Cardiac muscle cell (in vitro differentiated cells and primary cell): ENCODE data around the gene ZC2HC1C. TPM values are rescaled to one million over a fixed set of nuclear protein-coding genes. Genes with fewer than 3 reads are reported as not detected.
"Not testable (repeated sequence)": the region's sequence is repeated elsewhere in the genome, so short reads cannot be mapped to it uniquely, and the experiment has no call there.

Experiments
- DNase-seq, 2 donors: peaks; one replicate each; pipeline versions ENCODE4 v3.0.0 to v3.0.0-alpha.2; 2010 to 2017; ENCODE audit warnings: low read depth in 1 of 2, low spot score in 1 of 2
- H3K27ac ChIP-seq: fragments of 200-600 bp; sonication (generic); 2 replicates; pipeline ENCODE4 v1.5.1; 2016
- H3K27me3 ChIP-seq: fragments of 200-600 bp; sonication (generic); 2 replicates; pipeline ENCODE4 v1.6.0; 2016; ENCODE audit warnings: control low read depth
- H3K36me3 ChIP-seq: fragments of 200-600 bp; sonication (generic); 2 replicates; pipeline ENCODE4 v1.5.1; 2016; ENCODE audit warnings: control low read depth
- H3K4me1 ChIP-seq: fragments of 200-600 bp; sonication (generic); 2 replicates; pipeline ENCODE4 v1.8.1; 2017; ENCODE audit warnings: low read depth, mild to moderate bottlenecking, mixed run types
- H3K4me3 ChIP-seq: fragments of 200-600 bp; sonication (generic); 2 replicates; pipeline ENCODE4 v1.5.1; 2016; ENCODE audit warnings: mild to moderate bottlenecking
- H3K9me3 ChIP-seq: fragments of 200-600 bp; sonication (generic); 2 replicates; pipeline ENCODE4 v1.5.1; 2017; ENCODE audit warnings: low read depth, mild to moderate bottlenecking, control low read depth
- polyA plus RNA-seq: library from polyadenylated mRNA; unstranded; fragments of >200 nt; fragmentation: Nextera tagmentation; extraction: Ambion mirVana; gene quantifications from 2 replicates; pipeline ENCODE4 v1.2.1, GENCODE V29; 2016
- total RNA-seq: library from RNA; depleted of rRNA; stranded (reverse); fragments of >200 nt; gene quantifications from 2 replicates; pipeline ENCODE4 v1.2.3, GENCODE V29; 2016
- TF ChIP-seq, protein P1 (sequence below): IDR thresholded peaks from 2 replicates; pipeline ENCODE4 v1.5.1; 2012; ENCODE audit warnings: low read depth, mild to moderate bottlenecking, low read length

The ZC2HC1C gene
- total and polyA plus RNA-seq, 2 experiments from 2014 or later, result 7.7 to 8.2 TPM

DNA sequence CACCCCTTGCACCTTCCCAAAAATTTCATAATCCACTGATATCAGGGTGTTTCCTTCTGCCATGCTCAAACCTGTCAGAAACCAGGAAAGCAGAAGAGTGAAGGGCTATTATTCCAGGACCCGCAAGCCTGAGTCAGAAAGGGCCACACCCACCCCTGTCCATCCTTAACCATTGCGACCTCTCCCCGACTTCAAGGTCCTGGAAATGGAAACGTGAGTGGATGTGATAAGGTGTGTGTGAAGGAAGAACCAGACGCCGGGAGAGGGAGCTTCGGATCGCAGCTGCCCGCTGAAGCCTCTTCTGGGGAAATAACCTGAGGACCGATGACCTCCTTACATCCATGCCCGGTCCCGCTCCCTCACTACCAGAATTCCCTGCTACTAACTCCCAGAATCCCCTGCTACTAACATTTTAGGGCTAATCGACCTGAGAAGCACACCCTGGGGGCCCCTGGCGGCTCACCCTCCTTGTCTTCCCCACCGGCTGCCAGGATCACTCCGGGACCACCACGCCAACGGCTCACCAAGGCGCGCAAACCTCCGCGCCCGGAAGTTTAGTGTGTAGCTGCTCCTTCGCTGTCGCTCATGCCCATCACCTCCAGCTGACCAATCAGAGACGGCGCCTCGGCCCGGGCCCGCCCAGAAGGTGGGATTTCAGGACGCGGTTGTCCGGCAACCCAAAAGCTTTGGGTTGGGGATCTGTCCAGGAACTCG lies 5.8 kb upstream of the ZC2HC1C start, which contains the start of gene ACYP1:
Gene ACYP1 (minus strand): TSS at position 534 of the 714 bp plus-strand sequence. CDS start 471 bp downstream, at position 63.
- peak within 1 kb of the TSS; percentile 33 for H3K27ac ChIP-seq
- TF ChIP-seq, protein P1, sequence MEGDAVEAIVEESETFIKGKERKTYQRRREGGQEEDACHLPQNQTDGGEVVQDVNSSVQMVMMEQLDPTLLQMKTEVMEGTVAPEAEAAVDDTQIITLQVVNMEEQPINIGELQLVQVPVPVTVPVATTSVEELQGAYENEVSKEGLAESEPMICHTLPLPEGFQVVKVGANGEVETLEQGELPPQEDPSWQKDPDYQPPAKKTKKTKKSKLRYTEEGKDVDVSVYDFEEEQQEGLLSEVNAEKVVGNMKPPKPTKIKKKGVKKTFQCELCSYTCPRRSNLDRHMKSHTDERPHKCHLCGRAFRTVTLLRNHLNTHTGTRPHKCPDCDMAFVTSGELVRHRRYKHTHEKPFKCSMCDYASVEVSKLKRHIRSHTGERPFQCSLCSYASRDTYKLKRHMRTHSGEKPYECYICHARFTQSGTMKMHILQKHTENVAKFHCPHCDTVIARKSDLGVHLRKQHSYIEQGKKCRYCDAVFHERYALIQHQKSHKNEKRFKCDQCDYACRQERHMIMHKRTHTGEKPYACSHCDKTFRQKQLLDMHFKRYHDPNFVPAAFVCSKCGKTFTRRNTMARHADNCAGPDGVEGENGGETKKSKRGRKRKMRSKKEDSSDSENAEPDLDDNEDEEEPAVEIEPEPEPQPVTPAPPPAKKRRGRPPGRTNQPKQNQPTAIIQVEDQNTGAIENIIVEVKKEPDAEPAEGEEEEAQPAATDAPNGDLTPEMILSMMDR, result no peak
- peak within 1 kb of the TSS; percentile 62 for H3K4me3 ChIP-seq

DNA sequence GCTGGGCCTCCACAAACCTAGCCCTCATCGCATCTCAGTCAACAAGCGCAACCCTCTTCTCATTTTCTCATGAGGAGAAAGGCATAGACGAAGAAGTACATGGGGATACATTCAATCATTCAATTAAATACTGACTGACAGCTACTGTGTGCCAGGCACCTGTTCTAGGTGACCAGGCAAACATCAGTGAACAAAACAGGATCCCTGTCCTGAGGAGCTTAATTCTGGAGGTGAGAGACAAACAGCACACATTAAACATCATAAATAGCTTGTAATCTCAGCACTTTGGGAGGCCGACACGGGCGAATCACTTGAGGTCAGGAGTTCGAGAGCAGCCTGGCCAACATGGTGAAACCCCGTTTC lies 5.3 kb upstream of the ZC2HC1C start:
- H3K27me3 ChIP-seq, result no peaks in the 10 kb centered on the region
- TF ChIP-seq, protein P1, result no peak
- no peaks in the 10 kb centered on the region for H3K9me3 ChIP-seq
- DNase-seq, result no peak
- H3K27ac ChIP-seq, result no peak overlapping the region
- H3K36me3 ChIP-seq, result no peaks in the 10 kb centered on the region
- peak overlapping the region; percentile 62 for H3K4me3 ChIP-seq
- H3K4me1 ChIP-seq, result peaks cover 12% of the 10 kb centered on the region

More for the DNA sequence above, 5.8 kb upstream of the ZC2HC1C start, which contains the start of gene ACYP1:
- Histone ChIP-seq H3K9me3 (no peaks in the 10 kb centered on the region), H3K4me1 (peaks cover 12% of the 10 kb centered on the region), H3K36me3 (no peaks in the 10 kb centered on the region), H3K27me3 (no peaks in the 10 kb centered on the region)
- DNase-seq, result peak; percentile 91

DNA sequence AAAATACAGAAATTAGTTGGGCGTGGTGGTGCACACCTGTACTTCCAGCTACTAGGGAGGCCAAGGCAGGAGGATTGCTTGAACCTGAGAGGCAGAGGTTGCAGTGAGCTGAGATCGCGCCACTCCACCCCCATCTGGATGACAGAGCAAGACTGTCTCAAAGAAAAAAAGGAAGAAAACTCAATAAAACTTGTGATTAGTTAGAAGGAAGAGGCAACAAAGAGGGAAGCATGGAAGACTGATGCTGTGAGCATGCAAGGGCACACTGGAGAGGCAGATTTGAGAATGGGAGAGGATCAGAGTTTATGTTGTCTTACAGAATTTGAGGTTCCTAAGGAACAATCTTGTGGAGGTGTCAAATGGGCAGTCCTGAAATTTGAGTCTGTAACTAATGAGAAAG lies 2.8 kb upstream of the ZC2HC1C start:
- H3K36me3 ChIP-seq, result no peaks in the 10 kb centered on the region
- no peak overlapping the region for H3K4me3 ChIP-seq
- no peak overlapping the region for H3K27ac ChIP-seq
- H3K4me1 ChIP-seq, result peaks cover 17% of the 10 kb centered on the region
- TF ChIP-seq, protein P1, result no peak
- no peaks in the 10 kb centered on the region for H3K27me3 ChIP-seq
- DNase-seq, result no peak
- no peaks in the 10 kb centered on the region for H3K9me3 ChIP-seq

DNA sequence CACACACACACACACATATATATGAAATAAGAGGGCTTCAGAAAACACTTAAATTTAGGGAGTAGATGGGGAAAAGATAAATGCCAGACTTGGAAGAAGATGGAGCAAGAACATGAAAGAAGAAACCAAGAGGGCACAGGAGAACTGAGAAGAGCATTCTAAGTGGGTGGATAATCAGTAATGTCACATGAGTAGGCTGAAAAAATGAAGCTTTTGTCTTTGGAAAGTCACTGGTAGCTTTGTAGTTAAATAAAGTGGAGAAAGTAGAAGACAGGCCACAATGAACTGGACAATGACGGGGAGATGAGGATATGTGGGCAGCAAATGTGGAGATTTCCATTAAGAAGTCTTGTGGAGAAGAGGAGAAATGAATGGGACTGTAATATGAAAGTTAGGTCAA lies 2.2 kb upstream of the ZC2HC1C start:
- H3K9me3 ChIP-seq, result no peaks in the 10 kb centered on the region
- H3K27ac ChIP-seq, result no peak overlapping the region
- H3K36me3 ChIP-seq, result no peaks in the 10 kb centered on the region
- TF ChIP-seq, protein P1, result no peak
- DNase-seq, result no peak
- no peaks in the 10 kb centered on the region for H3K27me3 ChIP-seq
- no peak overlapping the region for H3K4me3 ChIP-seq
- peaks cover 17% of the 10 kb centered on the region for H3K4me1 ChIP-seq

DNA sequence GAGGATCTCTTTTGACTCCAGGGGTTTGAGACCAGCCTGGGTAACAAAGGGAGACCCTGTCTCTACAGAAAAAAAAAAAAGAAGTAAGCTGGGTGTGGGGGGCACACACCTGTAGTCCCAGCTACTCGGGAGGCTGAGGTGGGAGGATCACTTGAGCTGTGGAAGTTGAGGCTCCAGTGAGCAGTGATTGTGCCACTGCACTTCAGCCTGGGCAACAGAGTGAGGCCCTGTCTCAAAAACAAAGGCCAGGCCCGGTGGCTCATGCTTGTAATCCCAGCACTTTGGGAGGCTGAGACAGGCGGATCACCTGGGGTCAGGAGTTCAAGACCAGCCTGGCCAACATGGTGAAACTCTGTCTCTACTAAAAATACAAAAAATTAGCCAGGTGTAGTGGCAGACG lies 1.7 kb upstream of the ZC2HC1C start:
- not testable (repeated sequence) for H3K9me3 ChIP-seq, H3K27ac ChIP-seq, H3K36me3 ChIP-seq, H3K27me3 ChIP-seq, DNase-seq
- Histone ChIP-seq H3K4me1 (peaks cover 17% of the 10 kb centered on the region), H3K4me3 (peak overlapping the region; percentile 58)

DNA sequence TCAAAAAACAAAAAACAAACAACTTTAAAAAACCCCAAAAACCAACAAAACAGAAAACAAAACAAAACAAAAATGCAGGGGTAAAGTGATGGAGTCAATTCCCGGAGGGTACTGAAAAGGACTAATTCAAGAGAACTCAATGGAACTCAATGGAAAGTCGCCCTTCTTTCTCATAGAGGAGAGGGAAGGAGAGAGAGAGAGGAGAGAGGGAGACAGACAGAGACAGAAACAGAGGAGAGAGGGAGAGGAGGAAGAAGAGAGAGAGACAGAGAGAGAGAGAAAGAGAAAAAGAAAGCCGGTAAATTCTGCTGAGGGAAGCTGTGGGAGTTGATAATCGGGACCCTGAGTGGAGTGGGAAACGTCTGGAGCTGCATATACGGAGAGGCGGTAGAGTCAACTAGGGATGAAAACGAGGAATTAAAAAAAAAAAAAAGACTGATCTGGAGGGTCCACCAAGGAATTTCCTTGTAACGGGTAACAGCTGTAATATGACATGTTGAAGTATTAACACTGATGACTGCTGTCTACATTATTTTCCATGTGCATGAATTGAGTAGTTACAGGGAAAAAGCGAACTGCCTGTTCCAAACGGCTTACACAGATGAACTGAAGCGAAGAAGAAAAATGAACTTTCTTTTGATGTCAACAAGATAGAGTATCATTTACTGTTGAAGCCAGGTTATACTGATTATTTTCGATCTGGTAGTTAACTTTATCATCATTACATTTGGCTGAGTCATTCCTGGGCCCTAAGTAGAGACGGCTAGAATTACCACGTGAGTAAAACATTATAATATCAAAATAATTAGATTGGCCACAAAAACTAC lies 934 bp upstream of the ZC2HC1C start:
- Histone ChIP-seq H3K9me3 (no peaks in the 10 kb centered on the region), H3K4me1 (peaks cover 10% of the 10 kb centered on the region), H3K36me3 (no peaks in the 10 kb centered on the region), H3K27ac (peak overlapping the region; percentile 86), H3K4me3 (peak overlapping the region; percentile 58), H3K27me3 (no peaks in the 10 kb centered on the region)
- TF ChIP-seq, protein P1, result no peak
- peak in 1 of 2 donors; percentile 20 for DNase-seq
